AG10803 (cell line): ENCODE measurements around the gene MOB3C.

ENCODE experiments used
- DNase-seq: peaks from one replicate; pipeline ENCODE4 v3.0.0; 2010; ENCODE audit warnings: low read depth
- H3K4me3 ChIP-seq: 2 replicates; pipeline ENCODE4 v1.5.1; 2011; ENCODE audit warnings: mild to moderate bottlenecking, low read length, control low read depth
- CTCF ChIP-seq: conservative IDR thresholded peaks from 2 replicates; pipeline ENCODE4 v1.5.1; 2011; ENCODE audit warnings: mild to moderate bottlenecking, low read length, control low read depth, inconsistent platforms

MOB3C gene

DNA sequence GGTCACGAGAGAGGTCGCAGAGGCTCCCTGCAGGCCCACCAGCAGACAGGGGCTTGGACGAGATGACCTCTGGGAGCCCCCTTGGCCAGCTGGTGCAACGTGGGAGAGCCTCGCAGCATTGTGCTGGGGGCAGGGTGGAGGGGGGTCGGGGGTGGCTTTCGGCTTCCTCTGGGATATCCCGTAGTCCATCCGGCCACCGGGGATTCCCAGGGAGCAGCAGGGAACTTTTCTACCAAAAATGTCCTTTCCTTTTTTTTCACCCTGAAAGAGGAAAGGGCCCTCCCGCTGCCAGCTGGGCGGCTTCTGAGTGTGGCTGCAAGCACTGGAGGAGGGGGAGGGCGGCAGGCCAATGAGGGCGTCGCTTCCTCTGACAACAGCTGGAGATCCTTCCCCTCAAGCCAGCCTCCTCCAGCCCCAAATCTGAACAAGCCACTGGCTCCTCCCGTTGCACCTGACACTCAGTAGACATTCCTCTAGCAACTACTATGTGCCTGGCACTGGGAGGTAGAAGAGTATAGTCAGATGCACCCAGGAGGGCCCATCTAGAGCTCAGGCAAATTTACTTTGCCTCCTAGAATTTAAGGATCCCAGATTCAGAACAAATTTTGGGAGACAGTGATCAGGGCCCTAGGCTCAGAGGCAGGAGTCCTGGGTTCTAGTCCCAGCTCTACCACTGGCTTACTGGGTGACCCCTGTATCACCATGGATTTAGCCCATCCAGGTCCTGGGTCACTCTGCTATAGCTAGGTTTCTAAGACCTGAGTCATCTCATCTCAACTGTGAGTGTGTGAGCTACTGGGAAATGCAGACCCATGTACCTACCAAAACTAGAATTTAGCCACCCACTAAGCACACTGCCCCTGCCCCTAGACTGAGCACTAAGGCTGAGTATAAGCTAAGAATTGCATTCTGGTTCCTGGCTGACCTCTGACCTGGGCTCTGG, 2.7 kb downstream of the MOB3C start:
- no peak overlapping the region; the same call in 1 of the 2 replicates for H3K4me3 ChIP-seq
- no peak for TF ChIP-seq CTCF
- peak; percentile 83 for DNase-seq

- no peak overlapping the region; the same call in 1 of the 2 replicates for H3K4me3 ChIP-seq
- DNase-seq: no peak
- no peak for TF ChIP-seq CTCF
Measured at GRCh38 chr1:46612937-46613660, 3.5 kb downstream of the MOB3C start.

GRCh38 chr1:46611691-46612221, 4.9 kb downstream of the MOB3C start:
- DNase-seq: no peak
- H3K4me3 ChIP-seq: no peak overlapping the region
- TF ChIP-seq CTCF: no peak

DNA sequence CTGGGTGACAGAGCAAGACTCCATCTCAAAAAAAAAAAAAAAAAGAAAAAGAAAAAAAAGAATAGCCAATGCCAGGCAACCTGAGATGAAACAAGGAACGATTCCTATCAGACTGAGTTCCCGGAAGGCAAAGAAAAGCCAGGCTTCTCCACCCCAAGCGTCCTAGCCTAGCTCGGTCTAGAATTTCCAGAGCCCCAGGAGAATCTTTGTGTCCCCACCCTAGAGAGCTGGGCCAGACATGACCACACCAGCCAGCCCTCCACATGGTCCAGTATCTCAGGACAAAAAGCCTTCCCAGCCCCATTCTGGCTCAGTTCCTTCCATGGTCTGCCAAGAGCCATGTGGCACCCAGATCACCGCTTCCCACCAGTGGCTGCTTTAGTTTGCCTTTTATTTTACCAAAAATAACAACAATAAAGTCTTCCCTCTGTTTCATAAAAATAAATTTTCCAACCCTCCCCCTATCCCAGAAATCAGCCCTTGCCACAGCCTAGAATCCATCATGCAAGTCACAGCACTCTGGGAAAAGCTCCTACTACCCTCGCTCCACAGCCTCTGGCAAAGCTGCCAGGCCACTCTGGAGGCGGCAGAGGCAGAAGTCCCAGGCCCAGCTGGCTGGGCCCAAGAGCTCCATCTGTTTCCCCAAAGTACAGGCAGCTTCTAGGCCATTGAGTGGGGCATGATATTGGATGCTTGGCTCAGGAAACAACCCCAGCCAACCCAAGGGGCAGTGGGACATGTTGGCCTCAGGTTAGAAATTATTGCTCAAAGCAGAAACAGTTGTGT, 9.1 kb downstream of the MOB3C start:
- no peak overlapping the region for H3K4me3 ChIP-seq
- no peak for DNase-seq
- no peak for TF ChIP-seq CTCF

DNA sequence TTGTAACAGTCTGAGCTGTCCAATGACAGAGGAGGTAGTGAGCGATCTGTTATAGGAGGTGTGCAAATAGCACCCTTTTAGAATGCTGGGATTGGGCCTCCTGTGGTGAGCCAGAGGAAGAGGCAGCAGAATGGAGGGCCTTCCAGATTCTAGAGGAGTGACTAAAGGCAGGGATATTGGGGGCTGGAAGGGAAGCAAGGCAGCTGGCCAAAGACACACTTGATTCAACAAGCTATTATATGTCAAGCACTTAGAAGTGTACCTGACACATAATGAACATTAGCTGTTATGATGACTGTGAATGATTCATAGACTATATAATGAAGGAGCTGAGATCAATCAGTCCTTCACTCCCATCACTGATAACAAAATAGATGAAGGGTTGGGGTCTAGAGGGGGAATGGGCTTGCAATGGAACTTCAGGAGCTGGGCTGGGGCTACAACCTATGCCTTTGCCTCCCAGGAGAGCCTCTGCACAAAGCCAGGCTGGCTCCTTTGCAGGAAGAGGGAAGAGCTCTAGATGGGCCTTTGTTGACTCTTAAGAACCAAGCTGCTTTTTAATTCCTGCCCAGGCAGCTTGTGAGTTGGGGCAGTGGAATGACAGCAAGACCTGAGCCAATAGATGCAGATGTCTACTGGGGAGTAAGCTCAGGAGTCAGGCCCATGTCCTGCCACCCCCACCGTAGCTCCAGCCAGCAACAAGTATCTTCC, 10.2 kb downstream of the MOB3C start:
- TF ChIP-seq CTCF: no peak

GRCh38 chr1:46605232-46605631, 11.4 kb downstream of the MOB3C start:
- no peak overlapping the region for H3K4me3 ChIP-seq
- DNase-seq: no peak
- no peak for TF ChIP-seq CTCF

More for the DNA sequence above, 10.2 kb downstream of the MOB3C start:
- H3K4me3 ChIP-seq: no peak overlapping the region
- DNase-seq: no peak
